ENCODE measurements around the gene WDR62.
"Not testable (repeated sequence)": the region's sequence is repeated elsewhere in the genome, so short reads cannot be mapped to it uniquely, and the experiment has no call there.

WDR62 gene

GRCh38 chr19:36110487-36111199 lies 55.9 kb downstream of the WDR62 start, which contains the start of gene OVOL3:
Gene OVOL3, plus strand, starts transcription at chr19:36111143. Its CDS starts 60 bp downstream, at chr19:36111203.
- DNase-seq (ENCODE audit: low read depth): no peak

DNA sequence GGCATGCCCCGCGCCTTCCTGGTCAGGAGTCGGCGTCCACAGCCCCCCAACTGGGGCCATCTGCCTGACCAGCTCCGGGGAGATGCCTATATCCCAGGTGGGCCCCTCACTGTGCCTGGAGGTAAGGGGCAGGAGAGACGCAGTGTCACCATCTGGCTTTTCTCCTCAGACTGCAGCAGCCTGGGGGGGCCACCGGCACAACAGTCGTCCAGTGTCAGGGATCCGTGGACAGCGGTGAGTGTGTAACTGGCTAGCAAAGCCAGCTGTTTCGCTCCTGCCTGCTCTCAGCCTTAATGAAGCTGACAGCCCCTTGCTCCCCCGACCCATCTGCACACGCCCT lies 56.5 kb downstream of the WDR62 start:
- no peak for DNase-seq (ENCODE audit: low read depth)

DNA sequence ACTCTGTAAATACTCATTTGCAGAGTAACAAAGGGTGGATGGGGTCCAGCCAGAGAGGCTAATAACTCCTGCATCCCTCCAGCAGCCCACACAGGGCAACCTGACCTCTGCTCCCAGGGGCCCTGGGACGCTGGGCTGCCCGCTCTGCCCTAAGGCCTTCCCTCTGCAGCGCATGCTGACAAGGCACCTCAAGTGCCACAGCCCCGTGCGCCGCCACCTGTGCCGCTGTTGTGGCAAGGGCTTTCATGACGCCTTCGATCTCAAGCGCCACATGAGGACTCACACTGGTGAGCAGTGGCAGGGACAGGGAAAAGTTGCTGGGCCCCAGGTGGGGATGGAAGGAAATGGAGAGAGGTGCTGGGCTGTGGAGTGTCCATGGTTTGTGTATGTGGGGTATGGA lies 58.0 kb downstream of the WDR62 start:
- no peak for DNase-seq (ENCODE audit: low read depth)

GRCh38 chr19:36113425-36113824 lies 58.7 kb downstream of the WDR62 start:
- DNase-seq (ENCODE audit: low read depth): no peak

- no peak for DNase-seq (ENCODE audit: low read depth)
These were observed 59.4 kb downstream of the WDR62 start for GRCh38 chr19:36113894-36114720.

GRCh38 chr19:36114721-36115452 lies 60.2 kb downstream of the WDR62 start, which contains the start of gene POLR2I:
Gene POLR2I, minus strand, starts transcription at chr19:36114875. Its CDS starts 19 bp downstream, at chr19:36114856.
- DNase-seq (ENCODE audit: low read depth): peak; percentile 96

GRCh38 chr19:36115453-36116343 lies 61.0 kb downstream of the WDR62 start, which contains the start of gene TBCB:
Gene TBCB, plus strand, starts transcription at chr19:36115468. Its CDS starts 93 bp downstream, at chr19:36115561.
- DNase-seq (ENCODE audit: low read depth): peak; percentile 86

- no peak for DNase-seq (ENCODE audit: low read depth)
These were observed 61.6 kb downstream of the WDR62 start for GRCh38 chr19:36116344-36116637.

DNA sequence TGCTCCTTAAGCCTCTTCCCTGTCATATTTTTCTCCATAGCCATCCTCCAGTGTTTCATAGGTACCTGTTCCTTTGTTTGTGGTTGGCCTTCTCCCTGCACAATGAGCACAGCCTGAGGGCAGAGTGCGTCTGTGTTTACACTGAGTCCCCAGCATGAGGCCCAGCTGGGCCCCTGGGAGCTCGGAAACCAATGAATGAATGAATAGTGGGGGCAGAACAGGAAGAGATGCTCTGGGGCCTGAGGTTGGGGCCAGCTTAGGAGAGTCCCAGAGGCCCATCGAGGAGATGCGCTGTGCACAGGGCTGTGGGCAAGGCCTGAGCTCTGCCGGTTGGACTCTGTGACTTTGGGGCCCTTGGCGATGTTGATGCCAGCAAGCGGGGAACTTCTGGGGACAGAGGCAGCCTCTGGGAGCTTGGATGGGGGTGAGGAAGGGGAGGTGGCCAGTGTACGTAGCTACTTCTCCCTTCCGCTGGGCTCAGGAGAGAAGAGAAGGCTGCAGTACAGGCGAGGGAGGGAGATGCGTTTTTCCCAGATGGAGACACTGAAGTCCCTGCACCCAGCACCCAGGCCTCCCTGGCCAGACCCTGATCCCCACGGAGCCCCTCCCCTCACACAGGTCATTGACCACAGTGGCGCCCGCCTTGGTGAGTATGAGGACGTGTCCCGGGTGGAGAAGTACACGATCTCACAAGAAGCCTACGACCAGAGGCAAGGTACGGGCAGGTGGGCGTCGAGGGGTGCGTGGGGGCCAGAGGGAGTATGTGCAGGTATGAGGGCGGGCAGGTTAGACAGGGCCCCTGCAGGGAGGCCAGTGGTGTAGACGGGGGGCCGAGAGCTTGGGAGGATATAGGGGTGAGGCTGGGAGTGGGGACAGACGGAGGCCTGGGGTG lies 65.6 kb downstream of the WDR62 start:
- no peak for DNase-seq (ENCODE audit: low read depth)

DNA sequence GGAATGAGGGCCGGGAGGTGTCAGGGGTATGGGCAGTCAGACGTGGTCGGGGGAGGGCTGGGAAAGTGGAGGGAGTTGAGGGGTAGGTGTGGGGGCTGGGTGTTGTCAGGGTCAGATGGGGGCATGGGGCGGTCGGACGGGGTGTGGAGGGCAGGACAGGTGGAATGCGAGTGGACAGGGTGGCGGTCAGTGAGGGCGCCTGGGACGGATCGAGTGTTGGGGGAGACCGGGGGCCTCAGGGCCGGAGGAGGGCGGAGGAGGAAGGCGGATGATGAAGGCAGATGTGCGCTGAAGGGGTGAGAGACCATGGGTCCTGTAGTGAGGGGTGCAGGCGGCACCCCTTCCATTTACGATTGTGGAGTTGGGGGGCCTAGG lies 66.3 kb downstream of the WDR62 start:
- no peak for DNase-seq (ENCODE audit: low read depth)

GRCh38 chr19:36121486-36122124 lies 66.9 kb downstream of the WDR62 start:
- DNase-seq (ENCODE audit: low read depth): no peak

DNA sequence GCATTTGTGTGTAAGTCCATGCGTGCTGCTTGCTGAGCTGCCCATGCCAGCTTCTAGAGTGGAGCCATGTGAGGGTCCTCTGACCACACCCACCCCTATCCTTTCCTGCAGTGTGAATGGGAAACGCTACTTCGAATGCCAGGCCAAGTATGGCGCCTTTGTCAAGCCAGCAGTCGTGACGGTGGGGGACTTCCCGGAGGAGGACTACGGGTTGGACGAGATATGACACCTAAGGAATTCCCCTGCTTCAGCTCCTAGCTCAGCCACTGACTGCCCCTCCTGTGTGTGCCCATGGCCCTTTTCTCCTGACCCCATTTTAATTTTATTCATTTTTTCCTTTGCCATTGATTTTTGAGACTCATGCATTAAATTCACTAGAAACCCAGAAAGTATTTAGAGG lies 70.9 kb downstream of the WDR62 start:
- DNase-seq (ENCODE audit: low read depth): no peak

- DNase-seq (ENCODE audit: low read depth): no peak
These were observed 73.7 kb downstream of the WDR62 start for GRCh38 chr19:36128392-36128736.

DNA sequence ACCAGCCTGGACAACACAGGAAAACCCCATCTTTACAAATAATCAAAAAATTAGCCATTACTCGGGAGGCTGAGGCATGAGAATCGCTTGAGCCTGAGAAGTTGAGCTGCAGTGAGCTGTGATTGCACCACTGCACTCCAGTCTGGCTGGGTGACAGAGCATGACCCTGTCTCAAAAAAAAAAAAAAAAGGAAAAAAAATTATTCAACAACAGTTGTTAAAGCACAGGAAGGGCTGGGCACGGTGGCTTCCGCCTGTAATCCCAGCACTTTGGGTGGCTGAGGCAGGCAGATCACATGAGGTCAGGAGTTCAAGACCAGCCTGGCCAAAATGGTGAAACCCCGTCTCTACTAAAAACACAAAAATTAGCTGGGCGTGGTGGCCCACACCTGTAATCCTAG lies 76.5 kb downstream of the WDR62 start:
- DNase-seq (ENCODE audit: low read depth): not testable (repeated sequence)

GRCh38 chr19:36134867-36135266 lies 80.2 kb downstream of the WDR62 start:
- not testable (repeated sequence) for DNase-seq (ENCODE audit: low read depth)

GRCh38 chr19:36136964-36137686 lies 82.4 kb downstream of the WDR62 start:
- no peak for DNase-seq (ENCODE audit: low read depth)

DNA sequence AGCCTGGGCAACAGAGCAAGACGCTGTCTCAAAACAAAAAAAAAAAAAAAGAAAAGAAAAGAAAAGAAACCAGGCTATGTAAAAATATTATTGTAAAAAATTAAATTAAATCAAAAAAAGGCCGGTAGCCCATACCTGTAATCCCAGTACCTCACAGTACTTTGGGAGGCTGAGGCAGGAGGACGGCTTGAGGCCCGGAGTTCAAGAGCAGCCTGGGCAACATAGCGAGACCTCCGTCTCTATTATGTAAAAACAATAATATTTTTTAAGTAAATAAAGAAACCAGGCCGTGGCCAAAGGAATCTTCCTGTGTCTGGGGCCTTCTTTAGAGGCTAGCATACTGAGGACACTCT lies 84.4 kb downstream of the WDR62 start:
- DNase-seq (ENCODE audit: low read depth): no peak

DNA sequence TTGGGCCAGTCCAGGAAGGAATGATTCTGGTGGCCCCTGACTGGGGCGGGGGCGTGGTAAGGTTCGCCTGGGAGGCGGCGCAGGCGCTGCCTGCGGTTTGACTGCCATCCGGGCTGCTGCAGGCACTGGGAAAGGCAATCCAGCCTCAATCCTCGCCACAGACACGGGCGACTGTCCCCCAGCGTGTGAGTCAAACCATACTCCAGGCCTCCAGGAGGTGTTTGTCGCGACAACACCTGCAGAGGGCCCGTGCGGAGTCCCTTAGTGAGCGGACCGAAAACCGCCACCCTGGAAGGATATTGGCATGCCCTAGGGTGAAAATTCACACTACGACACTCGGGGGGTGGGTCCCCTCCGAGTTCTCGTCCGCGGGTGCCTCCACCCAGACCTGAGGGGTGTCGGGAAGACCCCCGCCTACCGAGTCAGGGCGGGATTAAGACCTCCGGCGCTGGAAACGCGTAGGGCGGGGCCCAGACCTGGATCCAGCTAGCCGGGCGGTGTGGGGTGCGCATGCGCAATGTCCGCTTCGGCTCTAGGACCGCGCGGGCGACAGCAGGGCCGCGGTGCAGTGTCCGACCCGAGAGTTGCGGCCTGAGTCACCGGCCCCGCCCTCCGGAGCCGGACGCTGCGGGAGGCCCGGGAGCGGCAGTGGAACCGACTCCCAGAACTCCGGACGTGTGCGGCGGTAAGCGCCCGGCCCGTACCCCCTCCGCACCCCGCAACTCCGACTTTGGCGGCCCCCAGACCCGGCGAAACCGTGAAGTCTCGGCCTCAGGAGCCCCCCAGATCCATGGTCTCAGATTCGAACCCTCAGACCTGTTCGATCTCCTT lies 85.0 kb downstream of the WDR62 start, which contains the start of gene CAPNS1:
CAPNS1 (plus strand) TSS at position 594 of the 831 bp plus-strand sequence. CDS start 946 bp downstream, outside the sequence.
- peak; percentile 91 for DNase-seq (ENCODE audit: low read depth)

Data from stimulated activated CD8-positive, alpha-beta memory T cell treated with anti-CD3 and anti-CD28 coated beads, Interleukin-4, amount 100 ng/mL, for 24 hours (primary cell).